Measurements from ENCODE around the gene EIF6. TPM values are rescaled to one million over a fixed set of nuclear protein-coding genes. Genes with fewer than 3 reads are reported as not detected.

EIF6 gene
- total RNA-seq, 2 donors from 2014 or later = 127 to 132 TPM

DNA sequence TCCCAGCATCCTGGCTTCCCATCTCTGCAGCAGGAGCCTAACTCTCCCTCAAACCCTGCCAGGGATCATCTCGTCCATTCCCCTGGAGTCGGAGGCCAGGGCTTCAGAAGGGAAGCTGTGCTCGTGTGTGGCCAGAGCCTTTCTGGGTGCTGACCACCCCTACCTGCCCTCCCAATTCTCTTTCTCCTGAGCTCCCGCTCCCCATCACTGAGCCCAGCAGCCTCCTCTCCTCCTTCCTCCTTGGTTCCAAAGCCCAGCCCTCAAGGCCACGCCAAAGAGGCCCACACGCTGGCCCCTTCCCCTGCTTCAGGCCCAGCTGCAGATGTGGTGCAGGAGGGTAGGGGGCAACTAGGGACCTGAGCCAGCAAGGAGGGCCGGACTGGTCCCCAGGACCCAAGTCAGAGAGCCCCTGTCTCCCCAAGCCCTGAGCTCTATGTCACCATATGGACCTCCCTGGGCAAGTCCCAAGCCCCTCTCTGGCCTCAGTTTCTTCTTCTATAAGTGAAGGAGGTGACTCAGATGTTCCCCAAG is 6.4 kb upstream of the EIF6 start:
- no peak overlapping the region for H3K27ac Mint-ChIP-seq
- no peaks in the 10 kb centered on the region for H3K36me3 ChIP-seq (ENCODE audit: control insufficient read depth, insufficient read depth, low read length)
- H3K9me3 Mint-ChIP-seq = no peaks in the 10 kb centered on the region
- TF ChIP-seq, protein P1, sequence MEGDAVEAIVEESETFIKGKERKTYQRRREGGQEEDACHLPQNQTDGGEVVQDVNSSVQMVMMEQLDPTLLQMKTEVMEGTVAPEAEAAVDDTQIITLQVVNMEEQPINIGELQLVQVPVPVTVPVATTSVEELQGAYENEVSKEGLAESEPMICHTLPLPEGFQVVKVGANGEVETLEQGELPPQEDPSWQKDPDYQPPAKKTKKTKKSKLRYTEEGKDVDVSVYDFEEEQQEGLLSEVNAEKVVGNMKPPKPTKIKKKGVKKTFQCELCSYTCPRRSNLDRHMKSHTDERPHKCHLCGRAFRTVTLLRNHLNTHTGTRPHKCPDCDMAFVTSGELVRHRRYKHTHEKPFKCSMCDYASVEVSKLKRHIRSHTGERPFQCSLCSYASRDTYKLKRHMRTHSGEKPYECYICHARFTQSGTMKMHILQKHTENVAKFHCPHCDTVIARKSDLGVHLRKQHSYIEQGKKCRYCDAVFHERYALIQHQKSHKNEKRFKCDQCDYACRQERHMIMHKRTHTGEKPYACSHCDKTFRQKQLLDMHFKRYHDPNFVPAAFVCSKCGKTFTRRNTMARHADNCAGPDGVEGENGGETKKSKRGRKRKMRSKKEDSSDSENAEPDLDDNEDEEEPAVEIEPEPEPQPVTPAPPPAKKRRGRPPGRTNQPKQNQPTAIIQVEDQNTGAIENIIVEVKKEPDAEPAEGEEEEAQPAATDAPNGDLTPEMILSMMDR (conservative IDR thresholded peaks at IDR 0.05) = no peak
- no peaks in the 10 kb centered on the region for H3K27me3 ChIP-seq (ENCODE audit: control insufficient read depth, insufficient read depth, low read length, poor library complexity, severe bottlenecking)
- no peaks in the 10 kb centered on the region for H3K36me3 Mint-ChIP-seq (ENCODE audit: low read depth)
- no peak overlapping the region for H3K9ac ChIP-seq (ENCODE audit: extremely low read depth, low read length, poor library complexity, severe bottlenecking)
- WGBS, 2 experiments (ENCODE audit: insufficient coverage in 1 of 2, insufficient read length in 1 of 2) = 92 to 100% methylated on average over 1 to 7 of the region's 7 CpGs
- no peak overlapping the region for H3K4me3 ChIP-seq (ENCODE audit: low read length)
- DNase-seq = no peak
- no peak overlapping the region for H3K27ac ChIP-seq (ENCODE audit: low read depth, low read length)
- no peaks in the 10 kb centered on the region for H3K4me1 ChIP-seq (ENCODE audit: control insufficient read depth, insufficient read depth, low read length)
- peaks cover 12% of the 10 kb centered on the region for H3K4me1 Mint-ChIP-seq
- H3K4me3 Mint-ChIP-seq = no peak overlapping the region
- H3K9me3 ChIP-seq (ENCODE audit: control insufficient read depth, low read length) = no peaks in the 10 kb centered on the region
- H3K27me3 Mint-ChIP-seq (ENCODE audit: insufficient read depth) = peaks cover 19% of the 10 kb centered on the region

DNA sequence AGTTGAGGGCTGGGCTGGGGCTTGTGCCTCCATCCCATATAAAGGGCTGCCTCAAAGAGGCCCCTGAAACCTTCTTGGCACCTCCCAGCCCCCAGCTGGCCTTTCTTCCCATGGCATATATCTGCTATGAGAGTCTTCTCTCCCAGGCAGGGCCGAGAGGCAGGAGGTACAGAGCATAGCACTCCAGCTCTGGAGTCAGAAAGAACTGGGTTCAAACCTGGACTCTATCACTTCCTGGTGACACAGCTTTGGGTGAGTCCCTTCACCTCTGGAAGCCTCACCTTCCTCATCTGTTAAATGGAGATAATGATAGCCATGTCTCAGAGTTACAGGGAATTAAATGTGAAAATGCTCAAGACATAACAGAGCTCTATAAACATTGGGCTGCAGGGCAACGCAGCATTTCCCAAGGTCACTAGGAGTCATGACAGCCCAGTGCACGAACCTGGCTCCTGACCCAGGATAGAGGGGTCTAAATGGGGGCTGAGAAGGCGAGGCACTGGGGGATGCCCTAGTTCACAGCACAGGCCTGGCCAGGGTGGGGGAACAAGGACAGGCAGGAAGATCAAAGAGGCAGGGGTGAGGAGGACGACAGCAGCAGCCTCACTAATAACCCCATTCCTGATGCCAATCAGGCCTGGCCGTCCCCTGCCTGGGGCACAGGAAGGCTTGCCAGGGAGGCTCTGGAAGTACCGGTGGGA is 5.8 kb upstream of the EIF6 start:
- H3K9ac ChIP-seq (ENCODE audit: extremely low read depth, low read length, poor library complexity, severe bottlenecking) = no peak overlapping the region
- H3K4me3 ChIP-seq (ENCODE audit: low read length) = no peak overlapping the region
- H3K27me3 ChIP-seq (ENCODE audit: control insufficient read depth, insufficient read depth, low read length, poor library complexity, severe bottlenecking) = no peaks in the 10 kb centered on the region
- no peak for DNase-seq
- H3K9me3 Mint-ChIP-seq = no peaks in the 10 kb centered on the region
- no peaks in the 10 kb centered on the region for H3K36me3 Mint-ChIP-seq (ENCODE audit: low read depth)
- H3K4me3 Mint-ChIP-seq = no peak overlapping the region
- H3K27ac Mint-ChIP-seq = no peak overlapping the region
- H3K4me1 ChIP-seq (ENCODE audit: control insufficient read depth, insufficient read depth, low read length) = peaks cover 3% of the 10 kb centered on the region
- no peaks in the 10 kb centered on the region for H3K36me3 ChIP-seq (ENCODE audit: control insufficient read depth, insufficient read depth, low read length)
- peaks cover 19% of the 10 kb centered on the region for H3K27me3 Mint-ChIP-seq (ENCODE audit: insufficient read depth)
- H3K27ac ChIP-seq (ENCODE audit: low read depth, low read length) = no peak overlapping the region
- peaks cover 18% of the 10 kb centered on the region for H3K4me1 Mint-ChIP-seq
- TF ChIP-seq, protein P1 (conservative IDR thresholded peaks at IDR 0.05) = no peak
- H3K9me3 ChIP-seq (ENCODE audit: control insufficient read depth, low read length) = no peaks in the 10 kb centered on the region
- WGBS, 2 experiments (ENCODE audit: insufficient coverage in 1 of 2, insufficient read length in 1 of 2) = 81 to 88% methylated on average over 7 of the region's 7 CpGs

DNA sequence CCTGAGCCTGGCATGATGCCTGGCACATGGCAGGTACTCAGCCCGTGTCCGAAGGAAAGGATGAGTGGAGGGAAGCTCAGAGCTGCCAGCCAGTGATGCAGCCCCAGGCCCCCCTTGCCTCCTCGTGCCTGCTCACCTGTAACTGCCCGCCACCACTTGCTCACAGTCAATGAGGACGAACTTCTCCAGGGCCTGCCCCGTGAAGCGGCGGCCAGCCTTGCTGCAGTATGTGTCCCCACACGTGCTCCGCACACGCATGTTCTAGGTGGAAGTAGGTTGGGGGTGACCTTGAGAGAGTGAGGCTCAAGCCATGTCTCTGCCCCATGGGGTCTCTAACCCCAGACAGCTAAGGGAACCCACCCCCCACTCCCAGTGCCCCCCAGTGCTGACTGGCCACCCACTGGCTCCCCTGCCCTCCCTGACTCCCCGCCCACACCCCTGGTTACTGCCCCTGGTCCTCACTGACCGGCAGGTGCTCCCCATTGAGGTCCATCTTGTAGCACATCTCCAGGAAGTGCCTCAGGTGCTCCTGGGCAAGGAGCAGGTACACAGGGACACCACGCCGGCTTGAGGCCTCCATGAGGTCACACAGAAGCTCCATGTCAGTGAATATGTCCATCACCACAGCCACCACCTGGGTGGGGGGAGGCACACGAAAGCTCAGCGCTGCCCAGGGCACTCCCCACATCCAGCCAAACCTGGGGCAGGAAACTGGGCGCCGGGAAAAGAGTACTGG is 3.9 kb upstream of the EIF6 start:
- Histone ChIP-seq H3K27ac (ENCODE audit: low read depth, low read length) (no peak overlapping the region), H3K9ac (ENCODE audit: extremely low read depth, low read length, poor library complexity, severe bottlenecking) (no peak overlapping the region), H3K4me3 (ENCODE audit: low read length) (no peak overlapping the region), H3K9me3 (ENCODE audit: control insufficient read depth, low read length) (no peaks in the 10 kb centered on the region), H3K4me1 (ENCODE audit: control insufficient read depth, insufficient read depth, low read length) (peaks cover 6% of the 10 kb centered on the region), H3K27me3 (ENCODE audit: control insufficient read depth, insufficient read depth, low read length, poor library complexity, severe bottlenecking) (no peaks in the 10 kb centered on the region), H3K36me3 (ENCODE audit: control insufficient read depth, insufficient read depth, low read length) (peaks cover under 1% of the 10 kb centered on the region)
- H3K4me1 Mint-ChIP-seq = peaks cover 17% of the 10 kb centered on the region
- H3K27me3 Mint-ChIP-seq (ENCODE audit: insufficient read depth) = peaks cover 19% of the 10 kb centered on the region
- no peak overlapping the region for H3K4me3 Mint-ChIP-seq
- no peak overlapping the region for H3K27ac Mint-ChIP-seq
- no peak for DNase-seq
- 94% methylated on average over 13 to 18 of the region's 19 CpGs for whole genome bisulfite sequencing, 2 experiments (ENCODE audit: insufficient coverage in 1 of 2, insufficient read length in 1 of 2)
- peaks cover 3% of the 10 kb centered on the region for H3K36me3 Mint-ChIP-seq (ENCODE audit: low read depth)
- TF ChIP-seq, protein P1 (conservative IDR thresholded peaks at IDR 0.05) = no peak
- H3K9me3 Mint-ChIP-seq = no peaks in the 10 kb centered on the region
